ENCODE results near the gene CUL4A.
A peak's percentile ranks its signal among the peaks of the same experiment; 100 is the strongest.
"Not testable (repeated sequence)": the region's sequence is repeated elsewhere in the genome, so short reads cannot be mapped to it uniquely, and the experiment has no call there.

CUL4A gene
- 73.7 to 140 (median 104) reads per million in 17 experiments for total RNA-seq

DNA sequence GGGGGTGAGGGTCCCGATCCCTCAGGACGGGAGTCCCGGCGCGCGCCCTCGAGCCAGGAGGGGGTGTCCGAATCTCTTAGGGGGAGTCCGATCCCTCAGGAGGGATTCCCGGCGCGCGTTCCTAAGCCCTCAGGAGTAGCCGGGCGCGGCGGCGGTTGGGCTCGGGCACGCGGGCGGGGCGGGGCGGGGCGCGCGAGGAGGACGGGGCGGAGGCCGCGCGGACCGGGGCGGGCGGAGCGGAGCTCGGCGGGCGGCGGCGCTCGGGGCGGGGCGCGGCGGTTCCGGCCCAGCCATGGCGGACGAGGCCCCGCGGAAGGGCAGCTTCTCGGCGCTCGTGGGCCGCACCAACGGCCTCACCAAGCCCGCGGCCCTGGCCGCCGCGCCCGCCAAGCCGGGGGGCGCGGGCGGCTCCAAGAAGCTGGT lies at the start of gene CUL4A:
Gene CUL4A, plus strand, starts transcription at position 278 of the 423 bp plus-strand sequence. Its CDS starts 15 bp downstream, at position 293.
- DNase-seq: peak; percentile 80 to 96 (median 90)

DNA sequence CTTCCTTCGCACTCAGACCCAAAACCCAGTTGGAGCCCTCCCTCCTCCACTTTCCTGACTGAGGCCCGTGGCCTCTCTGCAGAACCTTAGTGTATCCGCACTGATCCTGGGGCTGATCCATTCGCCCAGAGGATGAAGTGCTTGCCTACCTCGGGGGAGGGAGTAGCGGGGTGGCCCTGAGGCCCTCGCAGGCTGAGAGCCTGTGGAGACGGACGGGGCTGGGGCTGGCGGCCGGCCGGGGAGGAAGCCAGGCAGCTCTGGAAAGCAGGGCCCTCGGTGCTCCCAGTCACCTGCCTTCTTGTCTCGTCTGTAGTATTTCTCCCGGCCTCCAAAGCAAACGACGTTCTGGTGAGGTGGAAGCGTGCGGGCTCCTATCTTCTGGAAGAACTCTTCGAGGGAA lies 49.7 kb upstream of the CUL4A start:
- no peak for DNase-seq

DNA sequence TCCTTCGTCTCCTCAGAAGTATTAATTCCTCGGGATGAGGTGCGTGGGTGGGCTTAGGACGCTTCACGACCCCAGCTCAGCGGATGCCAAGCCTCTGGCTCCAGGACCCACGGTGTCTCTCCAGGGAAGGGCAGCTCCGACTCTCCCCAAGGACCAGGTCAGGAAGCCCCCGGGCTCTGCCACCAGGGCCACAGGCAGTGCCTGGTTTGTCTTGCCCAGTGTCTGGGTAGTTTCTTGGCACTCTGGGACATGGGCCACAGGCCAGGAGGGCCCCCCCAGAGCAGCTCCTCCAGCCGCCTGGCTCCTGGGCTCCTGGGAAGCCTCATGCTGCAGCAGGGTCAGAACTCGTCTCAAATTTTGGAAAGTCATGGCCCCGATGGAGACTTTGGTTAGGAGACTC lies 48.4 kb upstream of the CUL4A start:
- no peak for DNase-seq

DNA sequence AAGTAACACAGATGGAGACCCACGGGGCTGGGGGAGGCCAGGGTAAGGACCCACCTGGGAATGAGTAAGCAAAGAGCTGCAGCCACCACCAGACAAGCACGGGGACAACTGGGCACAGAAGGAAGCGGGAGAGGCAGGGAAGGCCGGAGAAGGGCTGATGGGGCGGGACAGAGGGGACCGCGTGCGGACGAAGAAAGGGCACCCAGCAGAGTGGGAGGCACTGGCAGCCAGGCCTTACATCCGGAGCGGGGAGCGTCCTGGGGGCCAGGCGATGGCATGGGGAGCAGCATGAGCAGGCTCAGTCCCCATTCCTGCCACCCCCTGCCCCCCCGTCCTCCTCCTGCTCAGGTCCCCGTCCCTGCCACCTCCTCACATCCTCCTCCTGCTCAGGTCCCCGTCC lies 48.0 kb upstream of the CUL4A start:
- DNase-seq: no peak

DNA sequence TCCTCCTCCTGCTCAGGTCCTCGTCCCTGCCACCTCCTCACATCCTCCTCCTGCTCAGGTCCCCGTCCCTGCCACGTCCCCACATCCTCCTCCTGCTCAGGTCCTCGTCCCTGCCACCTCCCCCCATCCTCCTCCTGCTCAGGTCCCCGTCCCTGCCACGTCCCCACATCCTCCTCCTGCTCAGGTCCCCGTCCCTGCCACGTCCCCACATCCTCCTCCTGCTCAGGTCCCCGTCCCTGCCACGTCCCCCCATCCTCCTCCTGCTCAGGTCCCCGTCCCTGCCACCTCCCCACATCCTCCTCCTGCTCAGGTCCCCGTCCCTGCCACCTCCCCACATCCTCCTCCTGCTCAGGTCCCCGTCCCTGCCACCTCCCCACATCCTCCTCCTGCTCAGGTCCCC lies 47.4 kb upstream of the CUL4A start:
- DNase-seq: not testable (repeated sequence)

DNA sequence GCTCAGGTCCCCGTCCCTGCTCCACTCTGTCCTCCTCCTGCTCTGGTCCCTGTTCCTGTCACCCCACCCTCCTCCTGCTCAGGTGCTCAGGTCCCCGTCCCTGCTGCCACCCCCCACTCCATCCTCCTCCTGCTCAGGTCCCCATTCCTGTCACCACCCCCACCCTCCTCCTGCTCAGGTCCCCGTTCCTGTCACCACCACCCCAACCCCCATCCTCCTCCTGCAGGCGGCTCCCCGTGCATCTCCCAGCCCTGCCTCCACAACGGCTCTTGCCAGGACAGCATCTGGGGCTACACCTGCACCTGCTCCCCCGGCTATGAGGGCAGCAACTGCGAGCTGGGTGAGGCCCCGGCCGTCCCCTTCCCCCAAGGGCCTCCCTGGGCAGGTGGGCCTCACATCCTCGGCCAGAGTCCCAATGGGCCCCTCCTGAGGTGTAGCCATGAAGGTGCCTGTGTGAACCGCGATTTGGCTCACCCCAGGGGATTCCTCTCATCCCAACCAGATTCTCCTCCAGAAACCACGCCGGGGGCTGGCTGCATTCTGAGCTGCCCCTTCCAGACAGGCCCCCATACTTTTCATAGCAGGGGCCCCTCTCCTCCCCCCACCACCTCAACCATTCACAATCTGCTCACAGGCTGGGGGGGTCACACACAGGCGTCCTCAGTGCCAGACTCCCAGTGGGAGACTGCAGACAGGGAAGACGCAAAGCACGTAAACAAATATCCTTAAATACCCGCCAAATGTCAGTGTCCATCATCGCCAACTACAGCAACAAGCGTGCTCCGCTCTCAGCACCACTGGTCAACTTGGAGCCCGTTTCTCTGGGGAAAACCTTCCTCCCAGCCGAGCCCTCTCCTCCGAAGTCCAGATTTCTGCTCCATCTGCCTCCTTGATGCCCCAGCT lies 46.4 kb upstream of the CUL4A start:
- DNase-seq: no peak

DNA sequence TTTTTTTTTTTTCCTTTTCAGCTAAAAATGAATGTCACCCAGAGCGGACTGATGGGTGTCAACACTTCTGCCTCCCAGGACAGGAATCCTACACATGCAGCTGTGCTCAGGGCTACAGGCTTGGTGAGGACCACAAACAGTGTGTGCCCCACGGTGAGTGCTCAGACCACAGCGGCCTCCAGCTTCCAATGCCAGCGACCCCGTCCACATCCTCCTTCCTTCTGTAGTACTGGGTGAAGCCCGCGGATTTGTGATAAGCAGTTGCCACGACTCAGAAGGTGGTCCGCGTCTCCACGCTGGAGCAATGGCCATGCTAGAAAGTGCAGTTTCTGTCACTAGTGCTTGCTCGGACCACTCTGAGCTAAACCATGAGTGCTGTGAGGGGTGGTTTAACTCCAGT lies 44.9 kb upstream of the CUL4A start:
- no peak for DNase-seq

DNA sequence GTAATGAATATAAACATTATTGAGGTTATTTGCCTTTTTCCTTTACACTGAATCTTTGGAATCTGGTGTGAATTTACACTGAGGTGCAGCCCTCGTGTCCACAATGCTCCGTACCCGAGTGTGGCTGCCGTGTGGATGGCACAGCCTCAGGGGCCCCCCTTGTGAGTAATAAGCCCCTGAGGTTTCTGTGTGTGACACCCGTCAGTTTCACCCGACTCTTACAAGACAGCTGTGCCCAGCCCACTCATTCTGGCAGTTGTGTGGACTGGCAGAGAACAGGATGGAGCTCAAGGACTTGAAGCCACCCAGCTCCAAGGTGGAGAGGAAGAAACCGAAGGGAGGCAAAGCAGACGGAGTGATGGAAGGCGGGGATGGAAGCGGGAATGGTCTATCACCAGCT lies 43.1 kb upstream of the CUL4A start:
- DNase-seq: no peak

DNA sequence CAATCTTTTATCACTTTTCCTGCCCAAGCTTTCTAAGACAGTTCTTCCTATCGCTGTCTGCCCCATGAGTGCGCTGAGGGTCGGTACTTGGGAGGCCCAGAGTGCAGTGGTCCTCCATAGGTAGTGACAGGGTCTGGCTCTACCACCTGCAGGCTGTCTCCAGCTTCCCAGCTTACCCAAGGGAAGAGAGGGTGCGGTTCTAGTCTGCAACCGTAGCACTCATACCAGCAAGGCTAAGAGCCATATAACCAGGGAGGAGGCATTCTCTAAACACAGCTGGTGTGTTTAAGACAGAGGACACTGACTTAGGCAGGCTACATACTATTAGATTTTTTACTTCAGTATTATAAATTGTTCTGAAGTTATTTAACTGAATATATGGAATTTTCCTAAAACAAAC lies 42.7 kb upstream of the CUL4A start:
- no peak for DNase-seq

DNA sequence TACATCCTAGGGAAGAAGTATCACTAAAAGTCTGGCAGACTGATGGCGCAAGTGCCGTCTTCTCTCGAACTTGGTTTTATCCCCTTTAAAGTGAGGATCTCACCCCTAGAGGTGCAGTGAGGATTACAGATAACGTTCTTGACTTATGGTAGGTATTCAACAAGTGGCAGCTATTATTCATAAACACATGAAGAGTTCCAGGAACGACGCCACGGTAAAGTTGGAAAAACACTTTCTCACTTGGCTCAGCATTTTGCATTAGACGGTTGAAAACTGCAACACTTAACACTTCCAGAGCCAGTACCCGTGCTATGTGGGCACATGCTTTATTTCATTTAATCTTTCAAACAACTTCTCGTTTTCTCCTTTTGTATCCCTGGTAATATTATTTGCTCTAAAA lies 42.3 kb upstream of the CUL4A start:
- DNase-seq: no peak

DNA sequence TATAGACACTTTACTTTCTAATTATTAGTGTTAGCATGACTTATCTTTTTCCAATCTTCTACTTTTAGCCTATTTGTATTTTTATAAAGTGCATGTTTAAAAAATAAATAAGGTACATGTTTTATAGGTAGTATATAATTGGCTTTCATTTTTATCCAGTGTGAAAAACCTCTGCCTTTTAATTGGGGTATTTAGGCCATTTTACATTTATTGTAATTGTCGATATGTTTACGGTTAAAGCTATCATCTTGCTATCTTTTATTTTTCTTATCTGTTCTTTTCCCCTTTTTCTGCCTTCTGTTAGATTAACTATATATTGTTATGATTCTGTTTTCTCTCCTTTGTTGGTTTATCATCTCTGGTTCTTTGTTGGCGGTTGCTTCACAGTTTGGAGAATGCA lies 41.8 kb upstream of the CUL4A start:
- no peak for DNase-seq

DNA sequence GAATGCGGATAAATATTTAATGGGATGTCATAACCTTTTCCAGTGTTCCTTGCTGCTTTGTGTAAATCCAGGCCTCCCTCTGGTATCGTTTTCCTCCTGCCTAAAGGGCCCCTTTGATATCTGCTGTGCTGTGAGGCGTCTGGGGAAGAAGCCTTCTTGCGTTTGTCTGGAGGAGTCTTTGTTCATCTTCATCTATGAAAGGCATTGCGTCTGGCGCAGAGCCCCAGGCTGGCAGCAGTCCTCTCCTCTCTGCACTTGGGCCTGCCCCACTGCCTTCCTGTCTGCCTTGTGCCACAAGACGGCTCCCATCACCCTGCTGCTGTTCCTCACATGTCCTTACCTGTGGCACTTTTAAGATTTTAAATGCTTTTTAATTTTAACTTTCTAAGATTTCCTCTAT lies 41.2 kb upstream of the CUL4A start:
- no peak for DNase-seq

DNA sequence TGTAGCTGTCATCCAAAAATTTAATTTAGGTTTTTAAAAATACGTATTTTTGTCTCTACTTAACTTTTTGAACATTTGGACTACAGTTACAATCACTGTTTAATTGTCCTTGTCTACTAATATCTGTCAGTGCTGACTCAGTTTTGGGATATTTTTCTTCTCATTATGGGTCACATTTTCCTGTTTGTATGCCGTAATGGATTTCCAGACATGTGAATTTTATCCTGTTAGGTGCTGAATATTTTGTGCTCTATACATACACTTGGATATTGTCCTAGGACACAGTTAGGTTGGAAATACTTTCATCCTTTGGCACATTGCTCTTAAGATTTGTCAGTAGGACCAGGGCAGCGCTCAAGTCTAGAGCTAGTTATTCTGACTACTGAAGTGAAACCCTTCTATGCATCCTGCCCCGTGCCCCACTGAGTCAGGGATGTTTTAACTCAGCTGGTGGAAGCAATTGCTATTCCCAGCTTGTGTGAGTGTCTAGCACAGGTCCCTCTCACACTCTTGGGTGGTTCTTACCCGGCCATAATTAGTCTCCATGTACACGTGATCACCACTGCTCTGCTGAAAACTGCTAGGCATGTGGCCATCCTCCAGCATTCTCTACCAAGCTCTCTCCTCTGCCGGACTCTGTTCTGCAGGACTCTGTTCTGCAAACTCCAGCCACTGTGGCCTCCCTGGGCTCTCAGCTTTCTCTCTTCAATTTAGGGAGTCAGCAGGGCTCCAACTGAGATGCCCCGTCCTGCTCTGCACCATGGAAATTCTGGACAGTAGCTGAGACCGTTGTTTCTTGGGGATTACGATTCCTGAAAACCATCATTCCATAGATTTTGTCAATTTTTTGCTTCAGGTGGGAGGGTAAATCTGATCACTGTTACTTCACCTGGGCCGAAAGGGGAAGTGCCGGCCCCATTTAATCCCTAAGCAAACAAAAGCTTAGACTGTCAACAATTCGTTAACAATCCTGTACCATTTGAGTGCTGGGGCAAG lies 39.8 kb upstream of the CUL4A start:
- DNase-seq: no peak

DNA sequence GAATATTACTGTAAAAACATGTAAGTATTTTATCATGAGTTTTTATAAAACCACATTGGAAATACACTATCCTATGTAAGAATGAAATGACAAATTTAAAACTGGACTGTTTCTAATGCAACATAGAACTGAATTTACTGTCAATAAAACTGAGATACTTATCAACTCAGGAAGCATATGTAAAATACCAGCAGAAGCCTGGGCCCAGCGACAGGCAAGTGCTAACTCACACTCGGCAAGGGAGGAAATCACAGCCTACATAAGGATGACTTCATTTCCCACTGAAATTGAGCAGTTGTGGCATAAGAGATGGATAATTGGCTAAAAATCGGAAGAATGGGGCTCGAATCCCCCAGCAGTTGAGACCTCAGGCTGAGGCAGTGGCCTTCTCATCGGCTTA lies 38.9 kb upstream of the CUL4A start:
- DNase-seq: peak; percentile 24 to 58 (median 54)

DNA sequence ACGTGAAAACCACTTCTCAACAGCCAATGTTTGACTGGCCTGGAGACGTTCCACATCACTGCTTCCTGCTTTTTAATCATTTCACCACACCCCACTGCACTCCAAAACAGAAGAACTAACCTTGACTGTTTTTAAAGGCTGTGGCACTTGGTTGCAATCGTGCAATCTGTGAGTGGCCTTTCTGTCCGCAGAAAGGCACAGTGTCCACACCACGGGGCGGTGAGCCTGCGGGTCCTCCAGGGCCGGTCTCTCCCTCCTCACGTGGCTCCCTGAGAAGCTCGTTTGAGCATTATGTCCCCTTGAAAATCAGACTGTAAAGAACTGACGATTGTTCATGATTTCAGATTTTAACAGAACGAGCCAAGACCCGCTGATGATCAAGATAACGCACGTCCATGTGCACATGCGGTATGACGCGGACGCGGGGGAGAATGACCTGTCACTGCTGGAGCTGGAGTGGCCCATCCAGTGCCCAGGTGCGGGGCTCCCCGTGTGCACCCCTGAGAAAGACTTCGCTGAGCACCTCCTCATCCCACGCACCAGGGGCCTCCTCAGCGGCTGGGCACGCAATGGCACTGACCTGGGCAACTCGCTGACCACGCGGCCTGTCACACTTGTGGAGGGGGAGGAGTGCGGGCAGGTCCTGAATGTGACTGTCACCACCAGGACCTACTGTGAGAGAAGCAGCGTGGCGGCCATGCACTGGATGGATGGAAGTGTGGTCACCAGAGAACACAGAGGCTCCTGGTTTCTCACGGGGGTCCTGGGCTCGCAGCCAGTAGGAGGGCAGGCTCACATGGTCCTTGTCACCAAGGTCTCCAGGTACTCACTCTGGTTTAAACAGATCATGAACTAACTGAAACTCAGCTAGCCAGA lies 37.9 kb upstream of the CUL4A start:
- DNase-seq: peak in 1 of 4 experiments; percentile 32

DNA sequence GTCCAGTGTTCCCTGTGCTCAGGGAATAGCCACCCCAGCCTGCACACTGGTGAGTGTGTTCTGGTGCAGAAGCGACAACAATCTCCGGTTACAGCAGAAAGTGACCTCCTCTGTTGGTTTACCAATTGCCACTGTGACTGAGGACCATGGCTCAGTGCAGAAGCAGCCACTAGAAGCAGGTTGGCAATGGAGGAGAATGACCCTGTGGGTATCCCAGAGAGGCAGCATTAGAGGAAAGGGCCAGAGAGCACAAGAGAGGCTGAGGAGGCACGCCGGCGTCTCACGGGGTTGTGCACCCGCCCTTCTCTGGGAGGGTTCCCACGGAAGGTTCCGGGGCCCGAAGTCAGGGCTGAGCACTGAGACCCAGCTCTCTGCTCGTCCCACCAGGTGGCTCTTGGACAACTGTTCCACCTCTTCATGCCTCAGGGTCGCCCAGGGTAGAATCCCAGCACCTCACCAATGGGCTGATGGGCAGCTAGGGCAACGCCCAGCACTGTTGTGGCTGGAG lies 36.9 kb upstream of the CUL4A start:
- DNase-seq: no peak

DNA sequence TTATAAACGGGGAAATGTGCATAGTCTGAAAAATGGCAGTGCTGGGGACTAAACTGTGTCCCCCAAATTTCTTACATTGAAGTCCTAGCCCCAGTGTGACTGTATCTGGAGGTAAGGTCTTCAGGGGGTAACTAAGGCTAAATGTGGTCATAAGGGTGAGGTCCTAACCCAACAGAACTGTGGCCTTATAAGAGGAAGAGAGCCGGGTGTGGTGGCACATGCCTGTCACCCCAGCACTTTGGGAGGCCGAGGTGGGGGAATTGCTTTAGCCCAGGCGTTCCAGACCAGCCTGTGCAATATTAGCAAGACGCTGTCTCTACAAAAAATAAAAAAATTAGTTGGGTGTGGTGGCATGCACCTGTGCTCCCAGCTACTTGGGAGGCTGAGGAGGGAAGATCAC lies 33.1 kb upstream of the CUL4A start:
- peak; percentile 61 to 72 (median 66) for DNase-seq

DNA sequence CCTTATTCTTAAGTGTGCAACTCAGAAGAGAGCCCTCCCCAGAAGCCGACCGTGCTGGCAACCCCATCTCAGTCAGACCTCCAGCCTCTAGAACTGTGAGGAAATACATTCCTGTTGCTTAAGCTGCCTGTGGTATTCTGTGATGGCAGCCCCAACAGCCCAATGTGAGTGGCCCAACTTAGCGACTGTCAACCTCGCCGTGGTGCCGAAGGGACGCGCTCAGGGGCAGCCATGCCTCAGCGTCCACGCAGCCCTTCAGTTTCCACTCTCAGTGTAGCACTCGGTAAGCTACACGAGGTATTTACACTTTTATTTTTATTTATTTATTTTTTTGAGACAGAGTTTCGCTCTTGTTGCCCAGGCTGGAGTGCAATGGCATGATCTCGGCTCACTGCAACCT lies 32.6 kb upstream of the CUL4A start:
- no peak for DNase-seq

DNA sequence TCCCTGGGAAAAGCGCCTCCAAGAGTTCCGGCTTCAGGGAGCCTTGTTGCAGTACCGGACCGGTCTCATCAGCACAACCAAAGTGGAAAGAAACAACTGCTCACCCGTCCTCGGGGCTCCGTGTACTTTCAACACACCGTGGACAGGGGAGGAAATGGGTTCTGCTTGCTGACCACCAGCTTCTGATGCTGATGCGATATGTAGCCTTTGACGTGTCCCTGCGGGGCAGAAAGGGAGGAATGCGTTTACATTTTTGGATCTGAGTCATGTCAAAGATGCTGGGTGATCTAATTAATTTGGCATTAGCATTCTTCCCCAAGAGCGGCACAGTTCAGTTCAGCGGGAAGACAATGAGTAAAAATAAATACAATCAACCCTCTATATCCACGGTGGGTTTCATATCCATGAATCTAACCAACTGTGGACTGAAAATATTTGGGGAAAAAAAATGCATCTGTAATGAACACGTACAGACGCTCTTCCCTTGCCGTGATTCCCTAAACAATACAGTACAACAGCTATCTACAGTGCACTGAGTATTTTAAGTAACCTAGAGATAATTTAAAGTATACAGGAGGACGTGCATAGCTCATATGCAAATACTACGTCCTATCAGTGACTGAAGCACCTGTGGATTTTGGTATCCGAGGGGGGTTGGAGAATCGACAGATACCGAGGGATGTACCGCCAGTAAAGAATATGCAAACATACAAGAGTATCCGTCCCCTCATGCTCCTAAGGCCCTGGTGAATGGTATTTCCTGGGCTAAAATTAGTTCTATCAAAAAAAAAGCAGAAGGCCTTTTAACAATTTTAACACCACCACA lies 31.1 kb upstream of the CUL4A start:
- DNase-seq: no peak

DNA sequence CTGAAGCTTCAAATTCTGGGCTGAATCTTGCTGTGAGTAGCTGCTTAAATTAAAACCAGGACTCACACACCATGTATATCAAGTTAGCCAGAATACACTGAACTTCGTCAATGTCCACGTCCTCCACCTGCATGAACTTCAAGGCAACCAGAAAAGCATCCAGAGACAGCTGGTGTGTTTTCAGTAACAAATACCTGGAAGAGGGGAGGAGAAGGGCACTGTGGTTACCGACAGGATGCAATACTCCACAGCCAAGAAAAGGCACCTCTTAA lies 30.6 kb upstream of the CUL4A start:
- DNase-seq: no peak

All from suppressor macrophage (primary cell).